Hepatocyte (in vitro differentiated cells): Measurements from ENCODE around the gene XKR7. TPM values are rescaled to one million over a fixed set of nuclear protein-coding genes. Genes with fewer than 3 reads are reported as not detected.

Experiments used
- DNase-seq: peaks from one replicate; pipeline ENCODE4 v3.0.0-alpha.2; 2016; ENCODE audit warnings: low spot score
- H2AFZ ChIP-seq: fragments of 200-600 bp; sonication (generic); 2 replicates; pipeline ENCODE4 v1.6.0; 2016; ENCODE audit warnings: antibody characterized with exemption, mild to moderate bottlenecking
- H3K27ac ChIP-seq: fragments of 200-600 bp; sonication (generic); 2 replicates; pipeline ENCODE4 v1.5.1; 2016; ENCODE audit warnings: mild to moderate bottlenecking
- H3K27me3 ChIP-seq: fragments of 200-600 bp; sonication (generic); 2 replicates; pipeline ENCODE4 v1.6.1; 2016
- H3K36me3 ChIP-seq: fragments of 200-600 bp; sonication (generic); replicated peaks from 2 replicates; pipeline ENCODE4 v1.5.1; 2016; ENCODE audit warnings: low read depth; ENCODE audit not compliant: insufficient read depth
- H3K4me1 ChIP-seq: fragments of 200-600 bp; sonication (generic); 2 replicates; pipeline ENCODE4 v1.5.1; 2016; ENCODE audit warnings: mild to moderate bottlenecking, moderate library complexity; ENCODE audit not compliant: insufficient read depth
- H3K4me2 ChIP-seq: fragments of 200-600 bp; sonication (generic); 2 replicates; pipeline ENCODE4 v1.6.0; 2016
- H3K4me3 ChIP-seq: fragments of 200-600 bp; sonication (generic); 2 replicates; pipeline ENCODE4 v1.5.1; 2016; ENCODE audit warnings: mild to moderate bottlenecking
- H3K79me2 ChIP-seq: fragments of 200-600 bp; sonication (generic); 2 replicates; pipeline ENCODE4 v1.6.0; 2017; ENCODE audit warnings: mild to moderate bottlenecking
- H3K9me2 ChIP-seq: fragments of 200-600 bp; sonication (generic); replicated peaks from 2 replicates; pipeline ENCODE4 v1.6.0; 2017; ENCODE audit warnings: mild to moderate bottlenecking; ENCODE audit not compliant: insufficient read depth
- H3K9me3 ChIP-seq: fragments of 200-600 bp; sonication (generic); 2 replicates; pipeline ENCODE4 v1.5.1; 2016; ENCODE audit warnings: low read depth, mild to moderate bottlenecking
- H4K20me1 ChIP-seq: fragments of 200-600 bp; sonication (generic); 2 replicates; pipeline ENCODE4 v1.6.0; 2016; ENCODE audit warnings: mild to moderate bottlenecking; ENCODE audit not compliant: insufficient read depth, poor library complexity, severe bottlenecking
- CTCF ChIP-seq: fragments of 200-600 bp; sonication (generic); IDR thresholded peaks from 2 replicates; pipeline ENCODE4 v1.5.1; 2016; ENCODE audit warnings: antibody characterized with exemption, mild to moderate bottlenecking; ENCODE audit not compliant: poor library complexity
- EZH2 ChIP-seq: fragments of 200-600 bp; sonication (generic); IDR thresholded peaks from 2 replicates; pipeline ENCODE4 v1.6.1; 2016; ENCODE audit warnings: antibody characterized with exemption, mild to moderate bottlenecking, borderline replicate concordance
- WGBS: methylation state at CpG from one replicate; pipeline ENCODE4 v1.1.6; 2016; ENCODE audit warnings: low lambda C conversion rate; ENCODE audit errors: missing lambda C conversion rate; 5-methylcytosine and 5-hydroxymethylcytosine counted together
- polyA plus RNA-seq: library from polyadenylated mRNA; unstranded; fragments of >200 nt; fragmentation: Nextera tagmentation; extraction: Ambion mirVana; gene quantifications from 2 replicates; pipeline ENCODE4 v1.2.1, GENCODE V29; 2016
- small RNA-seq: library from RNA; depleted of rRNA; stranded (forward); fragments of <200 nt; gene quantifications from one replicate; pipeline ENCODE3, GENCODE V24; 2014
- total RNA-seq: library from RNA; depleted of rRNA; stranded (reverse); fragments of >200 nt; gene quantifications from 2 replicates; pipeline ENCODE4 v1.2.3, GENCODE V29; 2014

Gene XKR7
- total and polyA plus RNA-seq, 2 experiments from 2014 or later = 0.37 TPM; not detected in 1

GRCh38 chr20:32052778-32053362 is 84.9 kb downstream of the XKR7 start:
- peak overlapping the region; percentile 75 for H2AFZ ChIP-seq
- DNase-seq = no peak
- peaks cover 83% of the 10 kb centered on the region for H3K27me3 ChIP-seq
- H3K4me2 ChIP-seq = peak overlapping the region; percentile 88
- peaks cover 4% of the 10 kb centered on the region for H3K4me1 ChIP-seq
- 30% methylated on average over 16 of the region's 22 CpGs for WGBS
- TF ChIP-seq CTCF (no peak), EZH2 (peak; percentile 16)
- H4K20me1 ChIP-seq = no peaks in the 10 kb centered on the region
- H3K27ac ChIP-seq = no peak overlapping the region
- no peaks in the 10 kb centered on the region for H3K79me2 ChIP-seq
- no peaks in the 10 kb centered on the region for H3K9me2 ChIP-seq
- H3K4me3 ChIP-seq = no peak overlapping the region
- H3K36me3 ChIP-seq = no peaks in the 10 kb centered on the region
- H3K9me3 ChIP-seq = no peaks in the 10 kb centered on the region

Small RNA genes lying within 50 kb of the gene (small RNA-seq; reads per million reads assigned to genes)
- 0.53 reads per million, percentile 42 among the genes with 10 or more reads in this experiment for gene RNA5SP481
- gene RNA5SP482 = 0.09 reads per million

Other genes with a start within 250 kb of the XKR7 start
- gene BCL2L1, start 245.3 kb upstream of the XKR7 start, total RNA-seq = 139 and 145 TPM in 2 replicates
- gene BCL2L1, start 245.3 kb upstream of the XKR7 start, polyA plus RNA-seq = 104 and 108 TPM in 2 replicates
- 22.9 and 23.9 TPM in 2 replicates for gene TPX2, start 228.9 kb upstream of the XKR7 start, total RNA-seq
- gene TPX2, start 228.9 kb upstream of the XKR7 start, polyA plus RNA-seq = 16.3 and 18.5 TPM in 2 replicates
- not detected in 2 replicates for gene MYLK2, start 148.8 kb upstream of the XKR7 start, total RNA-seq
- gene MYLK2, start 148.8 kb upstream of the XKR7 start, polyA plus RNA-seq = 0.33 TPM in 1 of 2 replicates, not detected in the other
- gene FOXS1, start 122.5 kb upstream of the XKR7 start, total RNA-seq = 0.64 and 0.87 TPM in 2 replicates
- 0.96 and 1.1 TPM in 2 replicates for gene FOXS1, start 122.5 kb upstream of the XKR7 start, polyA plus RNA-seq
- 23.0 and 23.5 TPM in 2 replicates for gene DUSP15, start 97.6 kb upstream of the XKR7 start, total RNA-seq
- gene DUSP15, start 97.6 kb upstream of the XKR7 start, polyA plus RNA-seq = 10.2 and 12.2 TPM in 2 replicates
- 0.84 TPM in 1 of 2 replicates, not detected in the other for gene TTLL9, start 97.5 kb upstream of the XKR7 start, total RNA-seq
- gene TTLL9, start 97.5 kb upstream of the XKR7 start, polyA plus RNA-seq = 0.18 and 0.54 TPM in 2 replicates
- 8.9 and 9.1 TPM in 2 replicates for gene PDRG1, start 16.1 kb upstream of the XKR7 start, total RNA-seq
- 25.4 and 26.3 TPM in 2 replicates for gene PDRG1, start 16.1 kb upstream of the XKR7 start, polyA plus RNA-seq
- gene CCM2L, start 42.3 kb downstream of the XKR7 start, total RNA-seq = 0.77 and 0.80 TPM in 2 replicates
- gene CCM2L, start 42.3 kb downstream of the XKR7 start, polyA plus RNA-seq = 0.56 and 1.0 TPM in 2 replicates
- gene HCK, start 84.1 kb downstream of the XKR7 start, total RNA-seq = 0.44 and 2.2 TPM in 2 replicates
- gene HCK, start 84.1 kb downstream of the XKR7 start, polyA plus RNA-seq = 0.54 and 0.90 TPM in 2 replicates
- gene TM9SF4, start 141.6 kb downstream of the XKR7 start, total RNA-seq = 65.3 and 72.3 TPM in 2 replicates
- 86.4 and 87.3 TPM in 2 replicates for gene TM9SF4, start 141.6 kb downstream of the XKR7 start, polyA plus RNA-seq
- gene PLAGL2, start 239.6 kb downstream of the XKR7 start, total RNA-seq = 41.1 and 44.6 TPM in 2 replicates
- 31.7 and 39.7 TPM in 2 replicates for gene PLAGL2, start 239.6 kb downstream of the XKR7 start, polyA plus RNA-seq
- gene POFUT1, start 239.7 kb downstream of the XKR7 start, total RNA-seq = 81.4 and 87.3 TPM in 2 replicates
- gene POFUT1, start 239.7 kb downstream of the XKR7 start, polyA plus RNA-seq = 39.4 and 42.0 TPM in 2 replicates